ENCODE data around the gene DCAF4. TPM values are rescaled to one million over a fixed set of nuclear protein-coding genes. Genes with fewer than 3 reads are reported as not detected.

DCAF4 gene
- total RNA-seq, 4 donors from 2014 or later: 7.9 to 211 (median 22.8) TPM

DNA sequence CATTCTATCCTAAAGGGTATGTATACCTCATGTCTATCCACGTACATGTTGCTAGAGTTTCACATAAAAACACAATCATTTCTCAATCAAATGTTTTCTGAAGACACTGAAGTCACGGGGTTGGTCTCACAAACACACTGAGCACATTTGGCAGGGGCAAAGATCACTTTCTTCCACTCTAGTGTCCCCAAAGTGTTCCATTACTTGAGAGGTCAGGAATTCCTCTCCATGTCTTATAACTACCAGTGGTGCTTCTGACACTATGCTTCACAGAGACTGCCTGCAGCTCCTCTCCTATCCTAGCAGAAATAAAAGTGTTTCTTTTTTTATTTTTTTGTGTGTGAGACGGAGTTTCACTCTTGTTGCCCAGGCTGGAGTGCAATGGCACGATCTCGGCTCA, 81.6 kb downstream of the DCAF4 start:
- Histone ChIP-seq H3K4me1 (no peaks in the 10 kb centered on the region), H3K4me3 (no peak overlapping the region), H3K36me3 (no peaks in the 10 kb centered on the region), H3K9me3 (no peaks in the 10 kb centered on the region), H3K27me3 (no peaks in the 10 kb centered on the region), H3K27ac (peak overlapping the region; percentile 4 to 43 (median 22))
- TF ChIP-seq, protein P1, sequence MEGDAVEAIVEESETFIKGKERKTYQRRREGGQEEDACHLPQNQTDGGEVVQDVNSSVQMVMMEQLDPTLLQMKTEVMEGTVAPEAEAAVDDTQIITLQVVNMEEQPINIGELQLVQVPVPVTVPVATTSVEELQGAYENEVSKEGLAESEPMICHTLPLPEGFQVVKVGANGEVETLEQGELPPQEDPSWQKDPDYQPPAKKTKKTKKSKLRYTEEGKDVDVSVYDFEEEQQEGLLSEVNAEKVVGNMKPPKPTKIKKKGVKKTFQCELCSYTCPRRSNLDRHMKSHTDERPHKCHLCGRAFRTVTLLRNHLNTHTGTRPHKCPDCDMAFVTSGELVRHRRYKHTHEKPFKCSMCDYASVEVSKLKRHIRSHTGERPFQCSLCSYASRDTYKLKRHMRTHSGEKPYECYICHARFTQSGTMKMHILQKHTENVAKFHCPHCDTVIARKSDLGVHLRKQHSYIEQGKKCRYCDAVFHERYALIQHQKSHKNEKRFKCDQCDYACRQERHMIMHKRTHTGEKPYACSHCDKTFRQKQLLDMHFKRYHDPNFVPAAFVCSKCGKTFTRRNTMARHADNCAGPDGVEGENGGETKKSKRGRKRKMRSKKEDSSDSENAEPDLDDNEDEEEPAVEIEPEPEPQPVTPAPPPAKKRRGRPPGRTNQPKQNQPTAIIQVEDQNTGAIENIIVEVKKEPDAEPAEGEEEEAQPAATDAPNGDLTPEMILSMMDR (IDR thresholded peaks at IDR 0.05): no peak
- no peak for TF ChIP-seq POLR2A (IDR thresholded peaks at IDR 0.05)
- no peak for TF ChIP-seq EP300 (IDR thresholded peaks at IDR 0.05; ENCODE audit: low read depth)
- TF ChIP-seq POLR2AphosphoS5 (IDR thresholded peaks at IDR 0.05): no peak
- in situ Hi-C loops (cut with MboI; ENCODE audit: low pct_ligation_motif_present in 1 of 4, low pct_unique_long_range_greater_than_20kb in 1 of 4, low sequenced_read_pairs in 3 of 4): no loop called here
- 70 to 82% methylated on average over 2 to 5 of the region's 5 CpGs for WGBS, 2 donors (ENCODE audit: low coverage in 1 of 2)
- no peak for DNase-seq
- intact Hi-C loops (cut with DNase I; ENCODE audit: low total_unique reads): no loop called here

DNA sequence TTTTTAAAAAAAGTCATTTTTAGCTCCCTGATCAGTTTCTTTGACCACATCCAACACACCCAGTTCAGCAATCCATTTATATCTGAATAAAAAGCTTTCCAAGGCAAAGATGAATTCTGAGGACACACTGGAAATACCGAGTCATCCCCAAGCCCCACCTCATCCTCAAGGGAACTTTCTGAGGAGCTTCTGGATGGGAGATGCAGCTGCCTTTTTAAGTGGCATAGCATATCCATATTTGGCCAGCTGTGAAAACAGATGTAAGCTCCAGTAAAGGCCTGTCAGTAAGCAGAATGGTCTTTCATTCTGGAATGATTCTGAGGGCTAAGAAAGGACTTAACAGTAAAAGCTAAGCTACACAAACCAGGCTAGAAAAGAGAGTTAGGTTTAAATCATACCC, 82.2 kb downstream of the DCAF4 start:
- no peaks in the 10 kb centered on the region for H3K36me3 ChIP-seq
- TF ChIP-seq, protein P1 (IDR thresholded peaks at IDR 0.05): no peak
- TF ChIP-seq POLR2AphosphoS5 (IDR thresholded peaks at IDR 0.05): peak in 1 of 3 donors; percentile 29
- no peak for TF ChIP-seq EP300 (IDR thresholded peaks at IDR 0.05; ENCODE audit: low read depth)
- no peak for TF ChIP-seq POLR2A (IDR thresholded peaks at IDR 0.05)
- no peaks in the 10 kb centered on the region for H3K27me3 ChIP-seq
- H3K4me3 ChIP-seq: no peak overlapping the region
- peak overlapping the region; percentile 4 to 43 (median 22) for H3K27ac ChIP-seq
- no peaks in the 10 kb centered on the region for H3K9me3 ChIP-seq
- intact Hi-C loops (cut with DNase I; ENCODE audit: low total_unique reads): no loop called here
- DNase-seq: no peak
- in situ Hi-C loops (cut with MboI; ENCODE audit: low pct_ligation_motif_present in 1 of 4, low pct_unique_long_range_greater_than_20kb in 1 of 4, low sequenced_read_pairs in 3 of 4): no loop called here
- WGBS, 2 donors (ENCODE audit: low coverage in 1 of 2): 65% methylated on average over 1 of the region's 1 CpG; no CpG with 5 or more reads in 1 of the 2 donors
- H3K4me1 ChIP-seq: no peaks in the 10 kb centered on the region

Other genes starting within 250 kb of the DCAF4 start
- gene DPF3, start 32.4 kb upstream of the DCAF4 start, total RNA-seq: 10 to 100 TPM in 2 of 4 donors, 1 to 10 TPM in 2; 7.1 to 23.5 (median 10.9) TPM
- gene ZFYVE1, start 100.6 kb downstream of the DCAF4 start, total RNA-seq: 10 to 100 TPM in 3 of 4 donors, 1 to 10 TPM in 1; 7.1 to 21.7 (median 17.5) TPM
- 100 to 1,000 TPM in 1 of 4 donors, 10 to 100 TPM in 3; 53.1 to 157 (median 96.4) TPM for gene RBM25, start 132.1 kb downstream of the DCAF4 start, total RNA-seq
- 100 to 1,000 TPM; 101 to 221 (median 135) TPM for gene PSEN1, start 210.0 kb downstream of the DCAF4 start, total RNA-seq